Limb (tissue), 2 donors: ENCODE data around the gene CHMP6.

Experiments used
- DNase-seq, 2 donors: peaks; one replicate each; pipeline ENCODE4 v3.0.0-alpha.2; 2016; ENCODE audit errors: extremely low spot score in 2 of 2

CHMP6 gene

DNA sequence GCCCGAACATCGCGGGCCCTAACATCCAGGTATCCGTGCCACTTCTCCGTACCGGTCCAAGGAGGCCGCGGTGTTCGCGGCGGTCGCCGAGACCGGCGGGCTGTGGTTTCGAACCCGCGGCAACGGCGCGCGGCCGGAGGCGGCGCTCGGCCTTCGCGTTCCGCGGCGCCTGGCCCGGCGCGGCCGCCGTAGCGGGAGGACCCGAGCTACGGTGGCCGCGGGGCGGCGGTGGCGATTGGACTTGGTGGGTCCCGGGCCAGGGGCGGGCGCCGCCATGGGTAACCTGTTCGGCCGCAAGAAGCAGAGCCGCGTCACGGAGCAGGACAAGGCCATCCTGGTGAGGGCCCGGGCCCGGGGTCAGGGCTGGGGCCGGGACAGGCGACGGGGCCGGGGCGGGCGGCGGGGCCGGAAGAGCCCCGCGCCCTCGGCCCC lies at the start of gene CHMP6:
Gene CHMP6, plus strand, starts transcription at position 197 of the 432 bp plus-strand sequence. Its CDS starts 78 bp downstream, at position 275.
- DNase-seq: peak; percentile 69 to 89

DNA sequence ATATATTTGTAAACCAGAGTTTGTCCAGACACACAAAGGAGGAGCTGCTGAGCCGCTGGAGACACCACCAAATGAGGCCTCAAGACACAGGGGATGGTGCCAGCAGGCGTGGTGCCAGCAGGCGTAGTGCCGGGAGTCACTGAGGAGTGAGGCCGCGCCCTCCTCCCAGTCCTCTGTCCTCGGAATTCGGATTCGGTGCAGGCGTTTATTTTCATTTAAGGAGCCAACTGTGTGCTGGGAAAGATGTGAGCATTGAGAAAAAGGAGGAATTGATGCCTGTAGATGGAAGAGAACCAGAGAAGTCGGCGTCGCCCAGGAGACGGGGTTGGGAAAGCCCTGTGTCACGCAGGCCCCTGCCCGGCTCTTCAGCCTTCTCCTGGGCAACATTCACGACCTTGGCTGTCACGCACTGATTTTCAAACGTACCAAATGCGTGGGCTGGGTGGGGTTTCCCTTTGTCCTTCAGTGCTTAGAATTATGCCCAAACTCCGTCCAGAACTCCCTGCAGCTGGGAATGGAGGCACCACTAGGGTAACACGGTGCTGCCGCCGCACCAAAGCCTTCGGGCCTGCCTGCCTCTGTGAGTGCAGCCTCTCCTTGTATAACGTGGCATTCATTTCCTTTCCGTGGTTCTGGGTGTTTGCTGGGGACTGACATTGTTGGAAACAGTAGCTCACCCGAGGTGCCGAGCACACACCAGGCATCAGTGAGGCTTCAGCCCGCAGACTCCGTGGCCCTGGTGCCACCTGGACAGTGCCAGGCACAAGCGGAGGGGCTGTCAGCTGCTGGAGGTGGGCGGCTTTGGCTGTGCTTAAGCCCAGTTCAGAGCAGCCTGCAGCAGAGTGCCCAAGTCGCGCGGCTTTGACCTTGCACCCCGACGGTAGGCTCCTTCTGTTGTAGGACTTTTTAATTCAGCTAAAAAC lies 49.0 kb upstream of the CHMP6 start:
- DNase-seq: peak; percentile 81 to 91

DNA sequence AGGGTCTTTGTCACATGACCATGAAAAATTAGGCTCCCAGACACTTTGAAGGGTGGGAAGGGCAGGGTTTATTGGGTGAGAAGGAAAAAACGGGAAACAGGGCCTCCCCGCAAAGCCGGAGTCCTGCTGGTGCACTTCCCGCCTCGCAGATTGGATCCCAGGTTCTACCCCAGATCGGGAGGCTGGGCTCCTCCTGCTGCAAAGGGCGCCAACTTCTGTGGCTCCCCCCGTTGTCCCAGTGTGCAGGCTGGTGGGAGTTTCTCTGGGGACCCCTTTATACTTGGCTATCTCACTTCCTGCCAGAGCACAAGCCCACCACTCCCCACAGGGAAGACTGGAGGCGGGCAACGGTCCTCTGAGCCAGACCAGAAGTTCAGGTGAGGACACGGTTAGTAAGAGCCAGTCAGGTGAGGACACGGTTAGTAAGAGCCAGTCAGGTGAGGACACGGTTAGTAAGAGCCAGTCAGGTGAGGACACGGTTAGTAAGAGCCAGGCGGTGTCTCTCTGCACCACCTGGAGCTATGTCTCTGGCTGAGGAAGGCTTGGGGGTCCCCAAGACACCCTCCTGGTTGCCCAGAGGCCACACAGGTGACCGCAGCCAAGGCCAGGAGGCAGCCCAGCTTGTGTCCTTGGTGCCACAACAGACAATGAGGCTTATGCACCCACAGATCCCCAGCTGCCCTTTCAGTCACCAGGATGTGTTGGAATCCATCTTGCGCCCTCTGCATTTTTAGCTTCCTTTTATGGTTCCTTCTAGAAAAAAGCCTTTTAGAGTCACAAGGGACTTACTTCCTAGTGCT lies 48.1 kb upstream of the CHMP6 start:
- no peak for DNase-seq

DNA sequence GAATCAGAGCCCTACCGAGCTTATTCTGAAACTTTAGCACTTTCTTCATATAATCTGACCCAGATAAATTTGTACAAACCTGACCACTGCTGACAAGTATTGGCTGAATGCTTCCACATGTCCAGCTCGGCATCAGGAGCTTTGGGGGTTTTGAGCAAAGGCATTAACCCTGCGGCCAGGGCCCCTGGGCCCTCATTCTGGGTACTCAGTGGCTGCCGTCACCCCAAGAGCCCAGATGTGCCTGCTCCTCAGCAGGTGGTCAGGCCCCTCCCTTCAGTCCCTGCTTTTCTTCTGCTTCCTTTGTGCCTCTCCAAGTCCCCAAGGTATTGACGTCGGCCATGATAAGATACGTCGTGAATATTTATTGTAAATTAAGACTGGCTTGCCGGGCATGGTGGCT lies 47.3 kb upstream of the CHMP6 start:
- no peak for DNase-seq

DNA sequence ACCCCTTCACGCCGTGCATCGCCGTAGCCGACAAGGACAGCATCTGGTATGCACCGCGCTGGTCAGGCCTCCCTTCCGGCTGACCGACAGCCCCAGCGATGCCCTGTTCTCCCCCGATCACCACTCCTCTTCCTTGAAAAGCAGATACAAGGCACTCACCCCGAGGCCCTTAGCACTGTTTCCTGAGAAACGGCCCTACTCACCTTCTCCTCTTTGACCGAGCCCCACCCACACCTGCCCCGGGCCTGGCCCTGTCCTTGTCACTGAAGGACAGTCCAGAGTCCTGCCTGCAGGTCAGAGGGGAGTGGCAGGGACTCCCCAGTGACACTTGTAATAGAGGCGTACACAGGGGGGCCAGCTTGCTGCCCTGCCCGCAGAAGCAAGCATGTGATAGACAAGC lies 45.9 kb upstream of the CHMP6 start:
- DNase-seq: no peak

DNA sequence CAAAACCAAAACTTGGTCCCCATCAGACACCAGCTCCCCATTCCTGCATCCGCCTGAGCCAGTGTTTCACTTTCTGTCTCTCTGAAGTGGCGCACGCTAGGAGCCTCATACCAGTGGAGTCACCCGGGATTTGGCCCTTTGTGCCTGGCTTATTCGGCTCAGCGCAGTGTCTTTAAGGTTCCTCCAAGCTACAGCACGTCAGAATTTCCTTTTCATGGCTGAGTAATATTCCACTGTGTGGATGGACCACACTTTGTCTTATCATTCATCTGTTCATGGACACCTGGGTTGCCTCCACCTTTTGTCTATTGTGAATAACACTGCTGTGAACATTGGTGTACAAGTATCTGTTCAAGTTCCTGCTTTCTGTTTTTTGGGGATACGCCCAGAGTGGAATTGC lies 45.2 kb upstream of the CHMP6 start:
- DNase-seq: no peak

DNA sequence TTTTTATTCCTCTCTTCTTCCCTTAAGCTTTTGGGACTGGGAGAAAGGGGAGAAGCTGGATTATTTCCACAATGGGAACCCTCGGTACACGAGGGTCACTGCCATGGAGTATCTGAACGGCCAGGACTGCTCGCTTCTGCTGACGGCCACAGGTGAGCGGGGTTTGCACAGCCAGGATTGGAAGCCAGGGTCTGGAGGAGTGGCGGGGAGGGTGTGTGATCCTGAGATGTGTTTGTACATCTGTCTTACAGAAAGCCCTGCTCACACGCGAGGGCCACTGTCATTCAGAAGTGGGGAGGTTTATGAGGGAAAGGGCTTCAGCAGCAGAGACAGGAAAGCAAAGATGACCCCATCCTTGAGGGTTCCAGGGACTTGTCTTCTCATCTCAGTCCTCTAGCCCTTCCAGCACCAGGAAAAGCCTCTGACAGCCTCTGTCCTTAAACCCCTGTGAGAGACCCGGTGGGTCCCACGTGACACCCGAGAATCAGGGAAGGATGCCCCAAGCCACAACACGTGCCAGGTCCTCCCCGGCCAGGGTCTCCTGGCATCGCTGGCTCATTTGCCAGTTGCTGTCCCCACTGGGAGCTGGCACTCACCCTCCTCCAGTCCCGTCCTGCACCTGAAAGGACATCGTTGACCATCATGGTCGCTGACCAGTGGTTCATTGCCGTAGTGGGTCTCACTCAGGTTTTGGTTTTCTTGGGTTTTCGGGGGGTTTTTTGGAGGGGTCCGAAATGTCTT lies 44.3 kb upstream of the CHMP6 start:
- DNase-seq: no peak

DNA sequence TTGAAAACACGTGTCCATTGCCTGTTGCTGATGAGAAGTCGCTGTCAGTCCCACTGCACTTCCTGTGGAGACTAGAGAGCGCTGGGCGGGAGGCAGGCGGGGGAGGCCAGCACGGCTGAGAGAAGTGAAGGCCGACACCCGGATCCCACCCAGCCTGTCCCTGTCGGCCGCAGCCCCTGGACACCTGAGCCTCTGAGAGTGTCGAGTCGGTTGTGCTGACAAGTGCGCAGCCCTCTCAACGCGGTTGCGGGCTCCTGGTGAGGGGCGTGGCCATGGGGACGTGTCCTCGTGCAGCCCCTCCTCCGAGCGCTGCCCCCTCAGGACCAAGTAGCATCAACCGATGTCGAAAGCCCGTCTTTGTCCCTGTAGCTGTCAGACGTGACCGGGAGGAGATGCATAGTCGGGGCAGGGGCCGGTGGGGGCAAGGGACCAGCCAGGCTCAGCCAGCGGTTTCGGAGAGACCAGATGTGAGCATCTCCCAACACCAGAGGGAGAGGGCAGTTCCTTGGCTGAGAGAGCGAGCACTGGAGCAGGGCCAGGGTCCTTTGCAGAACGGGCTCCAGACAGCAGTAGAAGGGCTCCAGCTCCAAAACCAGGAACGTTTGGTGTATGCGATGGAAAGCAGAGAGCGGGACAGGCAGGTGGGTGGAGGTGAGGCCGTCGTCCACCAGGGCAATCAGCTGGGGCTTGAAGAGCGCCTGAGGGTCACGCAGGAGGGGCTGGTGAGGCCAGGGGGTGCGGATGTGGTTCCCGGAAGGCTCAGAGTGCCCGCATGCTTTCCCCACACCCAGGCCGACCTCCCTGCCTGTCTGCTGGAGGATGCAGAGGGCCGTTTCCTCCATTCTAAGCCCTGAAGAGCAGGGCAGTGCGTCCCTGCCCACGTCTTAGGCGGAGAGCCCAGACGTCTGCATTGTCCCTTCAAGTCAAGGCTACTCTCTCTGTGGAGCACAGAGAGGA lies 43.3 kb upstream of the CHMP6 start:
- DNase-seq: no peak

DNA sequence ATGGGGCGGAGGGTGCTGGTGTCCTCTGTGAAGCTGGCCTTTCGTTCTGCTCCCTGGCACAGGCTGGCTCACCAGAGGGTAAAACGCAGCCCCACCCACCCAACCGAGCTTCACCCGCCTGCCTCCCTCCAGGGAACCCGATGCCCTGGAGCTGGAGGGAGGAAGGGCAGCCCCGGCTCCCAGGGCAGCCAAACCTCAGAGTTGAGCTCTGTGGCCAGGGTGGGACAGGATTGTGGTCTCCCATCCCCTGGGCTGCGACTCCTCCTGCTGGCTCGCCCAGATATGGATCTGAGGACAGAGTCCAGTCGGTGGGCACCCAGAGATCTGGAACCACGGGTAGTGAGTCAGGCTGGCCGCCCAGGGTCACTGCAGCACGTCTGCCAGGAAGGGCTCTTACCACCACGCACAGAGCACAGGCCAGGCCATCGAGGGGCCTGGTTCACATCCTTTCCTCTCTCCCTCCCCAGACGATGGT lies 42.6 kb upstream of the CHMP6 start:
- DNase-seq: no peak

DNA sequence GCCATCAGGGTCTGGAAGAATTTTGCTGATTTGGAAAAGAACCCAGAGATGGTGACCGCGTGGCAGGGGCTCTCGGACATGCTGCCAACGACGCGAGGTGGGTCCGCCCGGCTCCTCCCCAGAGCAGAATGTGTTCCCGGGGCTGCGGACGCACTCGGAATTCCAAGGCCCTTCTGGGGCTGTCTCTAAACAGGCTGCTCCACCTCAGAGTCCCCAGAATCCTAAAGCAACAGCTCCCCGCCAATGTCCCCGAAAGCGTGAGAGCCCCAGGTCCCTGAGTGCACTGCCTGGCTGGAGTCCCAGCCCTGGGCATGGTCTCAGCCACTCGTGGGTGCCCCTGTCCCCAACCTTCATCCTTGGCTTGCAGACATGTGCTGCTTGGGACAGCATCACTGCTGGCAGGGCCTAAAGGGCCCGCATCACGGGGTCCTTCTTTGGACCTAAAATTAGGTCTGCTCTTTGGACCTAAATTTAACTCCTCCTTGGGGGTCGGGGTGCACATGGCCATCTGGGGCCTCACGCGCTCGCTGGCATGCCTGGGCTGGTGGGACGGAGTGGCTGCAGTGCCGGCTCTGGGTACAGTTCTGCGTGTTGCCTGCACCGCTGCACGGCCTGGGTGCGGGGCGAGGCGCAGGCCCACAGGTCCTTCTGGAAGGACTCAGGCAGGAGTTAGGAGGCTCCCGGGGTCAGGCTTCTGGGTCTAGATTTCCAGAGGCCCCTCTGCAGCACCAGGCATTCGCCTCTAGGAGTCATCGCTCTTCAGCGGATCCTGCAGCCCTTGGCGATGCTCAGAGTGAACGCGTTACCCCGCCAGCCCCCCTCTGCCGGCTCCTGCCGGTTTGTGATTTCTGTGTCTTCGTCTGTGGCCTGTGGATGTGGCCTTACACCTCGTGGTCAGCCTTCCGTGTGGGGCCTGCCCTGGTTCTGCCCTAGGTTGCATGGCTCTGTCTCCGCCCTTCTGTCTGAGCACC lies 41.9 kb upstream of the CHMP6 start:
- DNase-seq: no peak

DNA sequence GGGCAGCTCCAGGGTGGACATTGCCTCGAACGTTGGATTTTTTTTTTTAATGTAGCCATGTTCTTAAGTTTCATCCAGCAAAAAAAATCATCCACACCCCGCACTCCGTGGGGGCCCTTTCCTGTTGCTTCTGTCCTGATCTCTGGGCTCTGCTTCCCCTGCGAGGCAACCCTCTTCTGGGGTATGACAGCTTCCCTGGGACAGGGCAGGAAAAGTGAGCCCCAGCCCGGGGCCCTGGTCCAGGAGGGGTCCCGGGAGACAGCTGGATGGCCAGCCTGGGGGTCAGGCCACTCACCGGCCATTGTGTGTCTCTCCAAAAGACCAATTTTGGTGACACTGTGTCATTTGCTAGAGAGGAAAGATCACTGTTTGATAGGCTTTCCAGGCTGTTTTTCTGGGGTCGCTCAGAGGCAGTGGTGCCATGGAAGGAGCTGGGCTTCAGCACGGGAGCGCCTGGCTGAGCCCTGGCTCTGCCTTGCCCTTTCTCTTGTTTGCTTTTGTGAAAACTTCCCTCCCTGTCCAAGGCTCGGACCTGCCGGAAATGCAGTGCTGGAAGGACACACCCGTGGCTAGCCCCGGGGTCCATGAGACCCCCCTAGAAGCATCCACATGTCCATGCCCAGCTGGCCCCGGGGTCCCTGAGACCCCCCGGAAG lies 41.0 kb upstream of the CHMP6 start:
- DNase-seq: no peak

DNA sequence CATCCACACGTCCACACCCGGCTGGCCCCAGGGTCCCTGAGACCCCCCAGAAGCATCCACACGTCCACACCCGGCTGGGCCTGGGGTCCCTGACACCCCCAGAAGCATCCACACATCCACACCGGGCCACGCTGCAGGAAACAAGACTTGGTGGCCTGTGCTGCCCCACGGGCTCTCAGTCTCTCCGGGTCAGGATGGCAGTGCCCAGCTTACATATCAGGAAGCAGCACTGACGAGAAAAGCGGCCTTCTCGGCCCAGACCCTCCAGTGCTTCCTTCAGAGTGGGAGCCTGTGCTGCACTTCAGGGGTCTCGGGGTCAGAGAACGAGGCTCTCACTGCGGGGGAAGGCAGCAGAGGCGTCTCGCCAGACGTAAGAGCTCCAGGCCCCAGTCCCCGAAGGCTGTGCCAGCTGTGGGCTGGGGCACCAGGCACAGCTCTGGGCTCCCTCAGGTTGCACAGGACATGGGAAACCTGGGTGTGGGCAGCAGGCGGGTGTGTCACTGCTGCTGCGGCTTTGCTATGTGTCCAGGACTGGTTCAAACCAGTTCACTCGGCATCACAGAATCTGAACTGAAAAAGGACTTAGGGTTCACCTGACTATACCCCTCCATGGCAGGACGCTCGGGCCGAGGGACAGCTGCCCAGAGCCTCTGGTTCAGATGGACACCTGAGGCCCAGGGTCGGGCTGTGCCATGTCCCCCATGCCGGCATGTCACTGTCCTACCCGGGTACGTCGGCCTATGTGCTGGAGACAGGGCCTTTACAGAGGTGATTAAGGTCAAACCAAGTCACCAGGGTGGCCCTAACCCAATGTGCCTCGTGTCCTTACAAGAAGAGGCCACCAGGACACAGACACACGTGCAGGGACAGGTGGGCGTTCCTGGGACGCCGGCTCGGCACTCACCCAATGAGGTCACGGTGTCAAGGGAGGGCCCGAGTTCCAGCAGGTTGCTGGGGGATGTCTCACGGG lies 40.2 kb upstream of the CHMP6 start:
- no peak for DNase-seq

DNA sequence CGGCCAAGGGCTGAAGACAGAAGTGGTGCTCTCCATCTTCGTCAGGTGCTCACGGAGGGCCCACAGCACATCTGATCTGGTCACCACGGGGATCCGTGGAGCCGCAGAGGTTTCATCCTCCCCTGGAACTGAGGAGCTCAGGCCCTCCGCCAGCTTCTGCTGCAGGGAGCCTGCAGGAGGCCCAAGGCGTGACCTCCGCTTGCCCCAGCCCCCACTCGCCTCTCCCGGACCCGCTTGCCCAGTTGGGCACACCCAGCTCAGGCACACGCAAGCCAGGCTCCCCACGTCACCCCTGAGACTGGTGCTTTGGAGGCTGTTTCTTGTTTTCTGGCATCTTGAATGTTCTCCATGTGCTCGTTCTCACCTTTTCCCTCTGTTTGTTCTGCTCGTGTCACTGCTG lies 39.4 kb upstream of the CHMP6 start:
- DNase-seq: no peak

DNA sequence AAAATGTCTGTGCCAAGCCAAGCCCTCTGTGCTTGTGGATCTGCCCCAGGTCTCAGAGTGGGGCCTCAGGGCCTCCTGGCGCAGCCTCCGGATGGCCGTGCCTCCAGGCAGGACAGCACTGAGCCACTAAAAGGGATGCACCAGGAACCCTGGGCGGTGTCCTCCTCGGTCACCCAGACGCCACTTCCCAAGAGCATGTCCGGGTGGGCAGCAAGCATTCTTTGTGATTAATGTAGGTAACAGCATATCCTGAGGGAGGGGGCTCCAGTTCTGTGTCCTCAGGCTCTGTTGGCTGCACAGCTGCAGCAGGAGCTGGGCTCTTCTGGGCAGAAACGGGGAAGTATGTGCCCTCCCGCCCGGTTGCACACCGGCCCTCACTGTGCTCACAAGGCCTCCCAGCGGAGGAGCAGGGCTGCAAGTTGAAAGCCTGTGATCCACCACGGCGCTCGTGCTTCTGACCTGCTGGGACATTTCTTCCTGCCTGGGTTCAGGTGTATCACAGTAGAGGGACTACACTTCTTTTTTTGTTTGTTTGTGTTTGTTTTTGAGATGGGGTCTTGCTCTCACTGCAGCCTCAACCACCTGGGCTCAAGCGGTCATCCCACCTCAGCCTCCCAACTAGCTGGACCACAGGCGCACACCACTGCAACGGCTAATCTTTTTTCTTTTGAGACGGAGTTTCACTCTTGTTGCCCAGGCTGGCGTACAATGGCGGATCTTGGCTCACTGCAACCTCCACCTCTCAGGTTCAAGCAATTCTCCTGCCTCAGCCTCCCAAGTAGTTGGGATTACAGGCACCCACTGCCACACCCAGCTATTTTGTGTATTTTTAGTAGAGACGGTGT lies 37.9 kb upstream of the CHMP6 start:
- DNase-seq: no peak

DNA sequence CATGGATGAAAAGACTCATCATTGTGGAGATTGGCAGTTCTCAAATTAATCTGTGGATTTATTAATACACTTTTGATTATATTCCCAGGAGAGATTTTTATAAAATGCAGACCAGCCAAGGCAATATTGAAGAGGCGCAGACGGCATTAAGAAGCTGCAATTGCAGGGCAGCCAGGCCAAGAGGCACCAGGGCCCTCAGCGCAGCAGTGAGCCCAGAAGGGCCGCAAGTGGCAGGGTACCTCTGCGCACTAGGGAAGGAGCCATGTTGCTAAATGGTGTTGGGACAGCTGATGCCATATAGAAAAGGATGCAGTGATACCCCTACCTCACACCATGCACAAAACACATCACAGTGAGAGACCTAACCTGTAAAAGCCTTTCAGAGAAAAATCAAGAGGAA lies 36.6 kb upstream of the CHMP6 start:
- no peak for DNase-seq

DNA sequence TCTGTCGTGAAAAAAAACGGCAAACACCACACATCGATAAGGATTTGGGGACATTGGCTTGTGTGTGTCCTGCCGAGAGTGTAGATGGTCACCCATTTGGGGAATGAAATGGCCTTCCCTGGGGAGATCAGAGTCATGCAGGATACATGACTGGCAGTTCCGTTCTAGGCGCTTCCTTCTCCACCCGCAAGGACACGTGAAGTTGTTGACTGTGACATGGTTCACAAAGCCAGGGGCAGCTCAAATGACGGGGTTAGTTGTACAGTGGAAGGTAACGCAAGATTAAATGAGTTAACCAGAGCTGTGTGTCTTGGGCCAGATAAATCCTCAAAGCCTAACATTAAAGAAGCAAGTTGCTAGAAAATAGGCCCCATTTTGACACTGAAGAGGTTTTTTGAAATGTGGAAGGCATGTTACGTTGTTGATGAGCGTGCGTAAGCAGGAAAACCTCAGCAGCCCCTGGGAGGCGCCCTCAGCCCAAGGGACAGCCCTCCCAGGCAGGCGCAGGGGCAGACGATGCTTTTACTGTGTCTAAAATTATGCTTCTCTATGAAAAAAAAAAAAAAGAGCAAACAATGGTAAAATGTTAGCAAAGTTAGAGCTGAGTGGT lies 35.9 kb upstream of the CHMP6 start:
- DNase-seq: no peak
